ENCODE results near the gene ATN1. TPM values are rescaled to one million over a fixed set of nuclear protein-coding genes. Genes with fewer than 3 reads are reported as not detected.

ATN1 gene
- total RNA-seq, 1 donor from 2014 or later, result 149 TPM

DNA sequence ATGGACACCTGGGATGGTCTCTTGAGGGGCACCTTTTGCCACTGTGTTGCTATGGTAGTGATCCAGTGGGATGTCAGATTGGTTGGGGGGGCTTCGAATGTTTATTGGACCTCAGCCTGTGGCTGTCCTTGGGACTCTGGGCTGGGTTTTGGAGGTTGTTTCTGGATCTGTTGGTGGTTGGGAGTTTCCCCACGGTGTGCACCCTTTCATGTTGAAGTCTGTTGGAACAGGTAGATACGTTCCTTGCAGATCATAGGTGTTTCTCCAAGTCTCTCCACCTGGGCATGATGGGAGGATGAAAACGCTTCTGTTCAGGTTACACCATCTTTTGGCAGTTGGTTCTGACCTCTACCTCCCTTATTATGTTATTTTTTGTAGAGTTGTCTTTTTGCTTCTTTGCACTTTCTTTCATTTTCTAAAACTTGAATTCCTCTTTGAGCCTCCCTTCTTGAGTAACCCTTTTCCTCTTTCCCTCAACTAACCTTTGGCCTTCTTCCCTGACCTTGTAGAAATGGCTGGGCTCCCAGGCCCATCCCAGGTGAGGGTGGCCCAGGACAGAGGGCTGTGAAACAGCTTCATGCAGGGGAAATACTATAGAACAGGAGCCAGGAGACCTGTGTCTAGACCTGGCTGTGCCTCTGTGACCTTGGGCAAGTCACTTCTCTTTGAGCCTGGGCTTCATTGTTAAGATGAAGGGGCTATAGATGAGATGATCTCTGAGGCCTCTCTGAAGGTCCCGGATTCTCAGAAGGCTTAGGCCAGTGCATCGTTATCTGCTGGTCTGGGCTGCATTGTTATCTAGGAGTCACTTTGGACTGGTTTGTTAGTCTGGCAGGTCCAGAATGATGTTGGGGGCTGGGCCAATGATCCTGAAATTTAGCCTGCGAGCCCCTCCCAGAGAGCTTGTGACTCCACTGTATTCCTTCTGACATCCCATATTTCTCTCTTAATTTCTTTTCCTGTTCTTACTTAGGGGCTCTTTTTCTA is 2.0 kb downstream of the ATN1 start:
- Histone ChIP-seq H3K4me3 (peak overlapping the region; percentile 84), H3K36me3 (peaks cover 15% of the 10 kb centered on the region), H3K27ac (peak overlapping the region; percentile 90), H3K4me1 (peaks cover 71% of the 10 kb centered on the region), H3K9me3 (no peaks in the 10 kb centered on the region), H3K27me3 (no peaks in the 10 kb centered on the region)
- no peak for DNase-seq
- TF ChIP-seq, protein P1, sequence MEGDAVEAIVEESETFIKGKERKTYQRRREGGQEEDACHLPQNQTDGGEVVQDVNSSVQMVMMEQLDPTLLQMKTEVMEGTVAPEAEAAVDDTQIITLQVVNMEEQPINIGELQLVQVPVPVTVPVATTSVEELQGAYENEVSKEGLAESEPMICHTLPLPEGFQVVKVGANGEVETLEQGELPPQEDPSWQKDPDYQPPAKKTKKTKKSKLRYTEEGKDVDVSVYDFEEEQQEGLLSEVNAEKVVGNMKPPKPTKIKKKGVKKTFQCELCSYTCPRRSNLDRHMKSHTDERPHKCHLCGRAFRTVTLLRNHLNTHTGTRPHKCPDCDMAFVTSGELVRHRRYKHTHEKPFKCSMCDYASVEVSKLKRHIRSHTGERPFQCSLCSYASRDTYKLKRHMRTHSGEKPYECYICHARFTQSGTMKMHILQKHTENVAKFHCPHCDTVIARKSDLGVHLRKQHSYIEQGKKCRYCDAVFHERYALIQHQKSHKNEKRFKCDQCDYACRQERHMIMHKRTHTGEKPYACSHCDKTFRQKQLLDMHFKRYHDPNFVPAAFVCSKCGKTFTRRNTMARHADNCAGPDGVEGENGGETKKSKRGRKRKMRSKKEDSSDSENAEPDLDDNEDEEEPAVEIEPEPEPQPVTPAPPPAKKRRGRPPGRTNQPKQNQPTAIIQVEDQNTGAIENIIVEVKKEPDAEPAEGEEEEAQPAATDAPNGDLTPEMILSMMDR (IDR thresholded peaks at IDR 0.05), result no peak
- intact Hi-C loops (cut with DNase I), result loop anchor here (10.0 kb wide), 1 partner anchor 55 kb away; the partner anchor contains the start of gene SPSB2
- ATAC-seq, result no peak

DNA sequence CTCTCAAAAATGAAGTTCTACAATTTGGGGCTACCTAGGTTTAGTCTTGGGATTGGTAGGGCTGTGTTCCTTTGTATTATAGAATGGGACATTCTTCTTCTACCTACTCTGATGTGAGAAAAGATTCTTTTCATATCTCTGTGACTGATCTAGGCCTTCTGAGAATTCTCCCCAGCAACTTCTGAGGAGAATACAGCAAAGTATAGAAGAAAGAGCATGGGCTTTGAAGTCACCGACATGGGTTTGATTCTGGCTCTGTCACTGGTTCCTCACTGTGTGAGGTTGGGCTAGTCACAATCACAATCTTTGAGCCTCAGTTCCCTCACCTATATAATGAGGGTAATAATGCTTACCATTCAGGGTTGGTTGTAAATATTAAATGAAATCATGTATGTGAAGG is 5.0 kb downstream of the ATN1 start:
- no peaks in the 10 kb centered on the region for H3K9me3 ChIP-seq
- no peaks in the 10 kb centered on the region for H3K27me3 ChIP-seq
- intact Hi-C loops (cut with DNase I), result loop anchor here (10.0 kb wide), 1 partner anchor 58 kb away; the partner anchor contains the start of gene SPSB2
- no peak for ATAC-seq
- H3K4me1 ChIP-seq, result peaks cover 58% of the 10 kb centered on the region
- no peak for DNase-seq
- H3K36me3 ChIP-seq, result peaks cover 28% of the 10 kb centered on the region
- no peak overlapping the region for H3K4me3 ChIP-seq
- TF ChIP-seq, protein P1 (IDR thresholded peaks at IDR 0.05), result no peak
- H3K27ac ChIP-seq, result peak overlapping the region; percentile 42

DNA sequence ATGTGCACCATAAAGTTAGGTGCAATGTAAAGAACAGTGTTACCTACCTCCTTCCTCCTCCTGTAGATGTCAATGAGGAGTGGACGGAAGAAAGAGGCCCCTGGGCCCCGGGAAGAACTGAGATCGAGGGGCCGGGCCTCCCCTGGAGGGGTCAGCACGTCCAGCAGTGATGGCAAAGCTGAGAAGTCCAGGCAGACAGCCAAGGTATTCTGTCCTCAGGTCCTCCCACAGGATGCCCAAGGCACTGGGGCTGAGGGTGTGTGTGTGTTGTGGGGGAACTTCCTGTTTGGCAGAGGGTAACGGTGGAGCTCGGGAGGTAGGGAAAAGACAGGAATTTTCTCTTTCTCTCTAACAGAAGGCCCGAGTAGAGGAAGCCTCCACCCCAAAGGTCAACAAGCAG is 6.4 kb downstream of the ATN1 start:
- H3K27me3 ChIP-seq, result no peaks in the 10 kb centered on the region
- H3K4me3 ChIP-seq, result no peak overlapping the region
- intact Hi-C loops (cut with DNase I), result loop anchor here (10.0 kb wide), 1 partner anchor 59 kb away; the partner anchor contains the start of gene SPSB2
- peak overlapping the region; percentile 42 for H3K27ac ChIP-seq
- no peaks in the 10 kb centered on the region for H3K9me3 ChIP-seq
- H3K36me3 ChIP-seq, result peaks cover 28% of the 10 kb centered on the region
- DNase-seq, result no peak
- ATAC-seq, result no peak
- H3K4me1 ChIP-seq, result peaks cover 64% of the 10 kb centered on the region
- TF ChIP-seq, protein P1 (IDR thresholded peaks at IDR 0.05), result no peak

DNA sequence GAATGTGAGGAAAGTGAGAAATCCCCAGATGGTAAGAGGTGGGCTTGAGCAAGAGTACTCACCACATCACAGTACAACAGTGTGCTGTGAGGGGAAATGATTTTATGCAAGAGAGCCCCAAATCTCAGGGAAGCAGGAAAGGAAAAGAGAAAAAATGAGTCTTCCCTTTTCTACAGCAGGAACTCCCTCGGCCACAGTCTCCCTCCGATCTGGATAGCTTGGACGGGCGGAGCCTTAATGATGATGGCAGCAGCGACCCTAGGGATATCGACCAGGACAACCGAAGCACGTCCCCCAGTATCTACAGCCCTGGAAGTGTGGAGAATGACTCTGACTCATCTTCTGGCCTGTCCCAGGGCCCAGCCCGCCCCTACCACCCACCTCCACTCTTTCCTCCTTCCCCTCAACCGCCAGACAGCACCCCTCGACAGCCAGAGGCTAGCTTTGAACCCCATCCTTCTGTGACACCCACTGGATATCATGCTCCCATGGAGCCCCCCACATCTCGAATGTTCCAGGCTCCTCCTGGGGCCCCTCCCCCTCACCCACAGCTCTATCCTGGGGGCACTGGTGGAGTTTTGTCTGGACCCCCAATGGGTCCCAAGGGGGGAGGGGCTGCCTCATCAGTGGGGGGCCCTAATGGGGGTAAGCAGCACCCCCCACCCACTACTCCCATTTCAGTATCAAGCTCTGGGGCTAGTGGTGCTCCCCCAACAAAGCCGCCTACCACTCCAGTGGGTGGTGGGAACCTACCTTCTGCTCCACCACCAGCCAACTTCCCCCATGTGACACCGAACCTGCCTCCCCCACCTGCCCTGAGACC is 7.8 kb downstream of the ATN1 start:
- H3K27ac ChIP-seq, result no peak overlapping the region

DNA sequence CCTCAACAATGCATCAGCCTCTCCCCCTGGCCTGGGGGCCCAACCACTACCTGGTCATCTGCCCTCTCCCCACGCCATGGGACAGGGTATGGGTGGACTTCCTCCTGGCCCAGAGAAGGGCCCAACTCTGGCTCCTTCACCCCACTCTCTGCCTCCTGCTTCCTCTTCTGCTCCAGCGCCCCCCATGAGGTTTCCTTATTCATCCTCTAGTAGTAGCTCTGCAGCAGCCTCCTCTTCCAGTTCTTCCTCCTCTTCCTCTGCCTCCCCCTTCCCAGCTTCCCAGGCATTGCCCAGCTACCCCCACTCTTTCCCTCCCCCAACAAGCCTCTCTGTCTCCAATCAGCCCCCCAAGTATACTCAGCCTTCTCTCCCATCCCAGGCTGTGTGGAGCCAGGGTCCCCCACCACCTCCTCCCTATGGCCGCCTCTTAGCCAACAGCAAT is 8.5 kb downstream of the ATN1 start:
- H3K4me3 ChIP-seq, result no peak overlapping the region
- intact Hi-C loops (cut with DNase I), result loop anchor here (10.0 kb wide), 1 partner anchor 61 kb away; the partner anchor contains the start of gene SPSB2
- DNase-seq (no peak), ATAC-seq (no peak)
- peaks cover 44% of the 10 kb centered on the region for H3K4me1 ChIP-seq
- peaks cover 39% of the 10 kb centered on the region for H3K36me3 ChIP-seq
- TF ChIP-seq, protein P1 (IDR thresholded peaks at IDR 0.05), result no peak
- H3K27ac ChIP-seq, result no peak overlapping the region
- no peaks in the 10 kb centered on the region for H3K27me3 ChIP-seq
- H3K9me3 ChIP-seq, result no peaks in the 10 kb centered on the region

More for the DNA sequence above, 7.8 kb downstream of the ATN1 start:
- DNase-seq (no peak), ATAC-seq (no peak)
- Histone ChIP-seq H3K36me3 (peaks cover 33% of the 10 kb centered on the region), H3K4me3 (no peak overlapping the region), H3K4me1 (peaks cover 50% of the 10 kb centered on the region), H3K9me3 (no peaks in the 10 kb centered on the region), H3K27me3 (no peaks in the 10 kb centered on the region)
- intact Hi-C loops (cut with DNase I), result loop anchor here (10.0 kb wide), 1 partner anchor 61 kb away; the partner anchor contains the start of gene SPSB2
- TF ChIP-seq, protein P1 (IDR thresholded peaks at IDR 0.05), result no peak
